ENCODE results near the gene CAND1.
A peak's percentile ranks its signal among the peaks of the same experiment; 100 is the strongest.

The CAND1 gene

GRCh38 chr12:67357376-67358125 lies 88.4 kb downstream of the CAND1 start:
- CTCF ChIA-PET, result interaction anchor here (0.6 to 4.5 kb wide), 12 partner anchors 12 to 866 kb away, joined by 3 to 51 read pairs (median 10); no protein-coding TSS in a partner anchor
- no peak overlapping the region for H3K4me3 ChIP-seq (ENCODE audit: low read depth, low read length)
- DNase-seq (ENCODE audit: low read depth, low spot score), result no peak
- no peak for TF ChIP-seq CTCF (IDR thresholded peaks at IDR 0.05; ENCODE audit: insufficient read depth, low read length, missing control alignments)
- POLR2A ChIA-PET, result interaction anchor here (0.7 kb wide), 1 partner anchor 427 kb away, joined by 3 read pairs; no protein-coding TSS in a partner anchor

DNA sequence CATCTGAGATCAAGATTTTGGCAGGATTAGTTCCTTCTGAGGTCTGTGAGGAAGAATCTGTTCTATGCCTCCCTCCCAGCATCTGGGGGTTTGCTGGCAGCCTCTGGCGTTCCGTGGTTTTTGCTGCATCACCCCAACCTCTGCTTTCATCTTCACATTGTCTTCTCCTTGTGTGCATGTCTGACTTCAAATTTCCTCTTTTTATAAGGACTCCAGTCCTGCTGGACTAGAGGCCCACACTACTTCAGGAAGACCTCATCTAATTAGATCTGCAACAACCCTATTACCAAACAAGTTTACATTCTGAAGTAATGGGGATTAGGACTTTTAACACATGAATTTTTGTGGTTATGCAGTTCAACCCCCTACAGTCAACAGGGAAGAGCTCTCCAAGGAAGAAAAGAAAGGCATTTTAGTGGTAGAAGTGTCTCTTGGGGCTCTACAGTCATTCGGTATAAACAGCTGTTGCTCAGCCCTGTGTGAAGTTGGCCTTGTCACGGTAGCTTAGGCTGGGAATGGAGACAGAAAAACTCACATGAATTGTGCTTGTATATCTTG lies 89.7 kb downstream of the CAND1 start:
- peak; percentile 96 for DNase-seq (ENCODE audit: low read depth, low spot score)
- TF ChIP-seq CTCF (IDR thresholded peaks at IDR 0.05; ENCODE audit: insufficient read depth, low read length, missing control alignments), result no peak
- no peak overlapping the region for H3K4me3 ChIP-seq (ENCODE audit: low read depth, low read length)
- ChIA-PET POLR2A (interaction anchor here (0.9 to 1.6 kb wide), 8 partner anchors 12 to 623 kb away, joined by 3 to 7 read pairs (median 4); partner anchors contain the start of genes CAND1 and DYRK2), CTCF (interaction anchor here (1.1 to 2.7 kb wide), 7 partner anchors 10 to 584 kb away, joined by 3 to 13 read pairs (median 4); no protein-coding TSS in a partner anchor)

DNA sequence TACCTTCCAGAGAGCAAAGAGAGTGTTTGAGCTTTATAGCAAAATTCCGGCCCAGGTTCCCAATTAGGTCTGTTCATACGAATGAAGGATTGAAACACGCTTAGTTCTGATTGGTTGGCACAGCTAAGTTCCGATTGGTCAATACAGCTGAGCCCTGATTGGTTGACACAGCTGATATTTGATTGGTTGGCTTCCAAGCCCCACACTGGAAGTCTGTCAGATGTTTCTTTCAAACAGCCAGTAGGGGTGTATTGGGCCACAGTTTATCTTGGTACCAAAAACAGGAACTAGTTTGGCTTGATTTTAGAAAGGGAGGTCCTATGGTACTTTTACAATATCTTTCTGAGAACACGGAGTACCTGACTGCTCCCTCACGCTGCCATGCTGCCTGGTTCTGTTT lies 93.4 kb downstream of the CAND1 start:
- TF ChIP-seq CTCF (IDR thresholded peaks at IDR 0.05; ENCODE audit: insufficient read depth, low read length, missing control alignments), result no peak
- CTCF ChIA-PET, result interaction anchor here (1.1 to 2.1 kb wide), 3 partner anchors 9 to 228 kb away, joined by 3 to 7 read pairs (median 3); no protein-coding TSS in a partner anchor
- DNase-seq (ENCODE audit: low read depth, low spot score), result no peak
- POLR2A ChIA-PET, result no interaction called here
- no peak overlapping the region for H3K4me3 ChIP-seq (ENCODE audit: low read depth, low read length)

DNA sequence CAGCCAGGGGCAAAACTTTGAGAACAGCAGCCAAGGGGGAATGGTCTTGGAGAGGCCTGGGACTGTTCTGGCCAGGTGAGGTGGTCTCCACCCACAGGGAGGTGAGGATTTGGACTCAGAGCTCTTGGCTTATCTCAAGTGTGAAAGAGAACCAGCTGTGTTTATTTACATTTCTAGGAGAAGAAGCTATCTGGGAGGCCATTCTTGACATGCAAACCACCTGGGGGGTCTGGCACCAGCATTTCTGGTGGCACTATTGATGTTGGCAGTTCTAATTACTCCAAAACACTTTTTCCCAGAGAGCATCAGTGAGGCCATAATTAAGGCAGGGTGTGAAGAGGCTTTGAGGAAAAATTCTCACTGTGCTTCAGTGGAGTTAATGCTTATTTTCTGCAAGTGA lies 95.1 kb downstream of the CAND1 start:
- CTCF ChIA-PET, result interaction anchor here (0.9 kb wide), 1 partner anchor 579 kb away, joined by 3 read pairs; no protein-coding TSS in a partner anchor
- no peak for TF ChIP-seq CTCF (IDR thresholded peaks at IDR 0.05; ENCODE audit: insufficient read depth, low read length, missing control alignments)
- H3K4me3 ChIP-seq (ENCODE audit: low read depth, low read length), result no peak overlapping the region
- DNase-seq (ENCODE audit: low read depth, low spot score), result no peak
- POLR2A ChIA-PET, result no interaction called here

- H3K4me3 ChIP-seq (ENCODE audit: low read depth, low read length), result no peak overlapping the region
- no peak for TF ChIP-seq CTCF (IDR thresholded peaks at IDR 0.05; ENCODE audit: insufficient read depth, low read length, missing control alignments)
- ChIA-PET POLR2A (no interaction called here), CTCF (interaction anchor here (0.9 kb wide), 1 partner anchor 578 kb away, joined by 3 read pairs; no protein-coding TSS in a partner anchor)
- no peak for DNase-seq (ENCODE audit: low read depth, low spot score)
Measured at GRCh38 chr12:67365131-67365530, 96.0 kb downstream of the CAND1 start.

- no peak for TF ChIP-seq CTCF (IDR thresholded peaks at IDR 0.05; ENCODE audit: insufficient read depth, low read length, missing control alignments)
- no peak for DNase-seq (ENCODE audit: low read depth, low spot score)
- no peak overlapping the region for H3K4me3 ChIP-seq (ENCODE audit: low read depth, low read length)
- POLR2A ChIA-PET, result no interaction called here
- CTCF ChIA-PET, result interaction anchor here (1.9 kb wide), 1 partner anchor 8 kb away, joined by 4 read pairs; no protein-coding TSS in a partner anchor
Measured at GRCh38 chr12:67367843-67368242, 98.7 kb downstream of the CAND1 start.

Measured in AG04449 (cell line).